ES-I3 (cell line): ENCODE measurements around the gene SS18L1.

Experiments used
- H3K36me3 ChIP-seq: 2 replicates; pipeline ENCODE4 v1.6.1; 2013; ENCODE audit warnings: mild to moderate bottlenecking, low read length, control low read depth, moderate library complexity; ENCODE audit not compliant: insufficient read depth
- H3K4me1 ChIP-seq: 2 replicates; pipeline ENCODE4 v1.6.1; 2013; ENCODE audit warnings: mild to moderate bottlenecking, control low read depth, low read length; ENCODE audit not compliant: insufficient read depth
- H3K9ac ChIP-seq: 2 replicates; pipeline ENCODE4 v1.6.1; 2013; ENCODE audit warnings: low read depth, mild to moderate bottlenecking, low read length, moderate library complexity
- H3K9me3 ChIP-seq: 2 replicates; pipeline ENCODE4 v1.6.1; 2013; ENCODE audit warnings: mild to moderate bottlenecking, low read length, moderate library complexity; ENCODE audit not compliant: control insufficient read depth, insufficient read depth

Gene SS18L1

GRCh38 chr20:62174870-62175624 is 31.5 kb downstream of the SS18L1 start:
- no peak overlapping the region for H3K9ac ChIP-seq
- H3K4me1 ChIP-seq, result no peaks in the 10 kb centered on the region
- no peaks in the 10 kb centered on the region for H3K9me3 ChIP-seq
- H3K36me3 ChIP-seq, result peaks cover 11% of the 10 kb centered on the region; the same call in 1 of the 2 replicates

GRCh38 chr20:62175711-62176110 is 32.1 kb downstream of the SS18L1 start:
- H3K4me1 ChIP-seq, result no peaks in the 10 kb centered on the region
- peaks cover 11% of the 10 kb centered on the region; the same call in 1 of the 2 replicates for H3K36me3 ChIP-seq
- no peak overlapping the region for H3K9ac ChIP-seq
- H3K9me3 ChIP-seq, result no peaks in the 10 kb centered on the region

DNA sequence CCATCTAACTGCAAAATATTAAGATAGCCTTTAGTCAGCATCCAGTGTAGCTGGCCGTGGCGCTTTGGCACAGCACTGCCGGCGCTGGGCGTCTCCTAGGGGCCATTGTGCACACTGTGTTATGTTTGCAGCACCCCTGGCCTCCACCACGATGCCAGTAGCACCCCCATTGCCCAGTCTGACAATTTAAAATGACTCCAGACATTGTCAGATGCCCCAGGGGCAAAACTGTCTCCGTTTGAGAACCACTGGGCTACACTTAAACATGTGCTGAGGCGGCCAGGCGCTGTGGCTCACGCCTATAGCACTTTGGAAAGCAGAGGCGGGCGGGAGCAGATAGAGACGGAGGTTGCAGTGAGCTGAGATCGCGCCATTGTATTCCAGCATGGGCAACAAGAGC is 33.3 kb downstream of the SS18L1 start:
- no peaks in the 10 kb centered on the region for H3K9me3 ChIP-seq
- peaks cover 11% of the 10 kb centered on the region; the same call in 1 of the 2 replicates for H3K36me3 ChIP-seq
- no peak overlapping the region for H3K9ac ChIP-seq
- H3K4me1 ChIP-seq, result peaks cover 4% of the 10 kb centered on the region

DNA sequence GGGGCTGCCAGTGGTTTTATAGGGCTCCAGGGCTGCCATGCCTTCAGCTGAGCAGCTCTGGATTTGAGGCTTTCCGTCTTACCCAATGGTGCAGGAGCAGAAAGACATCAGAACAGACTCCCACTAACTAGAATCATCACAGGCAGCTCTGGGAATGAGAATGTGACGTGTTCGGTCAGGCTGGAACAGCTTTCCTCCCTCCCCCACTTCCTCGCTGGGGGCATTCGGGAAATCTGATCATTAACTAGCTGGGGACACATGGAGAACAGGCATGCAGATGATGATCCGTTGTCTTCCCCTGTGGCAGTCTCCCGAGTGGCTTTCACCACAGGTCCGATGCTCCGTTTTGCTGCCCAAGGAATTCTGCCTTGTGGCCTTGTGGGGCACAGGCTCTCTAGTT is 33.7 kb downstream of the SS18L1 start:
- Histone ChIP-seq H3K36me3 (peaks cover 11% of the 10 kb centered on the region; the same call in 1 of the 2 replicates), H3K9me3 (no peaks in the 10 kb centered on the region), H3K9ac (no peak overlapping the region), H3K4me1 (peaks cover 6% of the 10 kb centered on the region)

DNA sequence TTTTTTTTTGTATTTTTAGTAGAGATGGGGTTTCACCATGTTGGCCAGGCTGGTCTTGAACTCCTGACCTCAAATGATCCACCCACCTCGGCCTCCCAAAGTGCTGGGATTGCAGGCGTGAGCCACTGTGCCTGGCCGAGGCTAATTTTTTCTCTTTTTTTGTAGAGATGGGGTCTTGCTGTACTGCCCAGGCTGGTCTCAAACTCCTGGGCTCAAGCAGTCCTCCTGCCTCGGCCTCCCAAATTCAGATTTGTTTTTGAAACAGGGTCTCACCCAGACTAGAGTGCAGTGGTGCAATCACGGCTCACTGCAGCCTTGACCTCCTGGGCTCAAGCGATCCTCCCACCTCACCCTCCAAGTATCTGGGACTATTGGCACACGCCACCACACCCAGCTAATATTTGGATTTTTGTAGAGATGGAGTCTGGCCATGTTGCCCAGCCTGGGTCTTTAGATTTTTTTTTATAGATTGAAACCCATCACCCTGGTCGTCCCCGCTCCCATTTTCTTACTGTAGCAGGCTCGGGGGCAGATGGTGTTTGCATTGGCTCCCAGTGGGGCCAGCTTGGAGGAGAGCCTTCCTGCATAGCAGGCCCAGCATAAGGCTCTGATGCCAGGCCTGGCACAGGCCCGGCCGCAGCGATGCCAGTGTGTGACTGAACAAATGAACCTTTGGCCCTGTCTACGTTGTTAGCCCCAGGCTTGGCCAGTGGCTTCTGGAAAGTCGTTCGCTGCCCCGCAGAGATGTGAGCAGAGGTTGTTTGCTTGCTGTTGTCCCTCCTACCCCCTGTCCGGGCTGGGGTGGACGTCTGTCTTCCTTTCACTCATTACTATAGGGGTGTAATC is 35.0 kb downstream of the SS18L1 start:
- peaks cover 6% of the 10 kb centered on the region for H3K4me1 ChIP-seq
- peaks cover 11% of the 10 kb centered on the region; the same call in 1 of the 2 replicates for H3K36me3 ChIP-seq
- no peak overlapping the region for H3K9ac ChIP-seq
- H3K9me3 ChIP-seq, result no peaks in the 10 kb centered on the region

DNA sequence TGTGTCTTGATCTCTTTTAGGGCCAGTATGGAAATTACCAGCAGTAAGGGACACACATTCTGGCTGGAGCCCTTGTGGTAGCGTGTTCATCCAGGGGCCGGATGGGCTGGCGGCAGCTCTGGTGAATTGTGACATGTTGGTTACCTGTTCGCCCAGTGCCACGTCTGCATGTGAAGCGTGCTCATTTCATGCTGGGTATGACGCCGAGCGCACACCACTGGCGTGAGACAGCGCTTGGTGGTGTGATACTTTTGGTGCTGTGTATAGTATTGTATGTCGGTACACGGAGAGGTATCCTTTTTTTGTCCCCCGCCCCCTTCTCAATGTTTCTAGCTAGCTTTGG is 35.6 kb downstream of the SS18L1 start:
- no peak overlapping the region for H3K9ac ChIP-seq
- peaks cover 11% of the 10 kb centered on the region; the same call in 1 of the 2 replicates for H3K36me3 ChIP-seq
- no peaks in the 10 kb centered on the region for H3K9me3 ChIP-seq
- peaks cover 6% of the 10 kb centered on the region for H3K4me1 ChIP-seq

DNA sequence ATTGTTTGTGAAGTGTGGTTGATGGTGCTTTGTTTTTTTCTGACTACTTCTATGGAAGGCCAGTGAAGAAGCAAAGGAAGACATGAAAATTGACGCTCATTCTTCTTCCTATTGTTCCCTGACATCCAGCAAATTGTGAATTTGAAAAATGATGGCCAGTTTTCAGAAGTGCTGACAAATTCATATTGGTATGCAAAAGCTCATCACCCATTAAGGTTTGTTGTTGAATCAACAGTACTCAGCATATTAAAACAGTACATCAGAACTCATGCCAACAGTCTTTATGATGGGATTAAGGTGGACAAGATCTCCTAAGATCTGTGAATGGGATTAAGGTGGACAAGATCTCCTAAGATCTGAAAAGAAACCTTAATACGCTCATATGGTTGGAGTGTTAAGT is 38.2 kb downstream of the SS18L1 start:
- Histone ChIP-seq H3K36me3 (0 out of 2 replicates have a peak, but pooled peaks cover 6% of the 10 kb centered on the region), H3K9ac (peak overlapping the region; percentile 90), H3K9me3 (no peaks in the 10 kb centered on the region), H3K4me1 (peaks cover 6% of the 10 kb centered on the region)

GRCh38 chr20:62182469-62183425 is 39.2 kb downstream of the SS18L1 start, which contains the start of gene MTG2:
Gene MTG2, plus strand, starts transcription at chr20:62183028. Its CDS starts 10,393 bp downstream, at chr20:62193421.
- peaks cover 6% of the 10 kb centered on the region for H3K4me1 ChIP-seq

GRCh38 chr20:62183426-62184142 is 40.0 kb downstream of the SS18L1 start:
- H3K9me3 ChIP-seq, result no peaks in the 10 kb centered on the region
- H3K9ac ChIP-seq, result peak overlapping the region; percentile 90
- peaks cover 6% of the 10 kb centered on the region for H3K4me1 ChIP-seq
- H3K36me3 ChIP-seq, result 0 out of 2 replicates have a peak, but pooled peaks cover 4% of the 10 kb centered on the region

More at GRCh38 chr20:62182469-62183425, 39.2 kb downstream of the SS18L1 start, which contains the start of gene MTG2:
- 0 out of 2 replicates have a peak, but pooled peaks cover 6% of the 10 kb centered on the region for H3K36me3 ChIP-seq
- peak within 1 kb of the TSS; percentile 90 for H3K9ac ChIP-seq
- H3K9me3 ChIP-seq, result no peaks in the 10 kb centered on the region

DNA sequence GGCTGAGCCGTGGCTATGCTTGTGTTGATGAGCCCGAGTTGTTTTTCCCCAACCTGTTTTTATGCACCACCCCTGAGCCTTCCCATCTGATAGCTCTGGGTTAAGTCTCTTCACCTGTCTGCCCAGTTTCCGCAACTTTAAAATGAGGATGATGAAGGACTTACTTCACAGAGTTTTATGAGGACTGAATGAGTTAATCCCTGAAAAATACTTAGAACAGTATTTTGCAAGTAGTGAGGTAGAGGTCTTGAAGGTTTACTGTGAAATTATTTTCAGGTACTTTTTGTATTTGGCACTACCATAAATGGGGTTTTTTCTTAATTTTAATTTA is 42.5 kb downstream of the SS18L1 start:
- Histone ChIP-seq H3K9me3 (no peaks in the 10 kb centered on the region), H3K9ac (no peak overlapping the region), H3K36me3 (no peaks in the 10 kb centered on the region), H3K4me1 (peaks cover 6% of the 10 kb centered on the region)

- no peaks in the 10 kb centered on the region for H3K4me1 ChIP-seq
- H3K9me3 ChIP-seq, result no peaks in the 10 kb centered on the region
- no peak overlapping the region for H3K9ac ChIP-seq
- no peaks in the 10 kb centered on the region for H3K36me3 ChIP-seq
Observed at GRCh38 chr20:62186887-62187866, 43.6 kb downstream of the SS18L1 start.

GRCh38 chr20:62190639-62191411 is 47.3 kb downstream of the SS18L1 start:
- no peak overlapping the region for H3K9ac ChIP-seq
- H3K36me3 ChIP-seq, result no peaks in the 10 kb centered on the region
- H3K4me1 ChIP-seq, result no peaks in the 10 kb centered on the region
- no peaks in the 10 kb centered on the region for H3K9me3 ChIP-seq
